Bronchial epithelial cell (primary cell): ENCODE data around the gene SLAMF7. TPM values are rescaled to one million over a fixed set of nuclear protein-coding genes. Genes with fewer than 3 reads are reported as not detected.
A peak's percentile ranks its signal among the peaks of the same experiment; 100 is the strongest.
"Not testable (repeated sequence)": the region's sequence is repeated elsewhere in the genome, so short reads cannot be mapped to it uniquely, and the experiment has no call there.

Experiments used
- DNase-seq: peaks from one replicate; pipeline ENCODE4 v3.0.0-alpha.2; 2010; ENCODE audit warnings: low read depth
- FAIRE-seq: peaks from 2 replicates; lab custom pipeline; 2011; peaks lifted over from hg19 to GRCh38; lab: Jason Lieb, UNC
- H3K27me3 ChIP-seq: 2 replicates; pipeline ENCODE4 v1.5.1; 2011; ENCODE audit warnings: low read length; ENCODE audit not compliant: control insufficient read depth, insufficient read depth
- H3K36me3 ChIP-seq: 2 replicates; pipeline ENCODE4 v1.5.1; 2011; ENCODE audit warnings: low read length; ENCODE audit not compliant: control insufficient read depth, insufficient read depth
- H3K4me3 ChIP-seq: 2 replicates; pipeline ENCODE4 v1.5.1; 2011; ENCODE audit warnings: mild to moderate bottlenecking, low read depth, low read length, control low read depth
- total RNA-seq: library from RNA; depleted of rRNA; stranded (reverse); fragments of >200 nt; gene quantifications from 2 replicates; pipeline ENCODE4 v1.2.1, GENCODE V29; 2014
- TF ChIP-seq, protein P1 (sequence below): IDR thresholded peaks from 2 replicates; pipeline ENCODE4 v1.5.1; 2011; ENCODE audit warnings: mild to moderate bottlenecking, moderate library complexity, low read length, control low read depth, inconsistent platforms; ENCODE audit not compliant: insufficient read depth, severe bottlenecking

Gene SLAMF7, protein sequence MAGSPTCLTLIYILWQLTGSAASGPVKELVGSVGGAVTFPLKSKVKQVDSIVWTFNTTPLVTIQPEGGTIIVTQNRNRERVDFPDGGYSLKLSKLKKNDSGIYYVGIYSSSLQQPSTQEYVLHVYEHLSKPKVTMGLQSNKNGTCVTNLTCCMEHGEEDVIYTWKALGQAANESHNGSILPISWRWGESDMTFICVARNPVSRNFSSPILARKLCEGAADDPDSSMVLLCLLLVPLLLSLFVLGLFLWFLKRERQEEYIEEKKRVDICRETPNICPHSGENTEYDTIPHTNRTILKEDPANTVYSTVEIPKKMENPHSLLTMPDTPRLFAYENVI
- 0.79 and 3.3 TPM in 2 replicates for total RNA-seq

DNA sequence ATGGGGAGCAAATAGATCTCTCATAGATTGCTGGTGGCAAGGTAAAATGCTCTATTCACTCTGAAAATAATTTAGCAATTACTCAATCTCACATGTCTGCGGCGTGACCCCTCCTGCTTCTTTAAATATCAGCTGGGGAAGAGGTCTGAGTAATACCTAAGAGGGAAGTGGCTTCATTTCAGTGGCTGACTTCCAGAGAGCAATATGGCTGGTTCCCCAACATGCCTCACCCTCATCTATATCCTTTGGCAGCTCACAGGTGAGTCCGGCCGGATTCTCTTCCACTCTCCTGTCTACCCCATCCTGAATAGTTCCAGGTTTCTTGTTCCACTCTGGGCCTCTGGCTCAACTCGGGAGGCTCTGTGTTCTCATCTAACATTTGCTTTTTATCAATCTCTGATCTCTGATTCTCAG is at the start of gene SLAMF7:
Gene SLAMF7, plus strand, starts transcription at position 150 of the 414 bp plus-strand sequence. Its CDS starts 55 bp downstream, at position 205.
- TF ChIP-seq, protein P1, sequence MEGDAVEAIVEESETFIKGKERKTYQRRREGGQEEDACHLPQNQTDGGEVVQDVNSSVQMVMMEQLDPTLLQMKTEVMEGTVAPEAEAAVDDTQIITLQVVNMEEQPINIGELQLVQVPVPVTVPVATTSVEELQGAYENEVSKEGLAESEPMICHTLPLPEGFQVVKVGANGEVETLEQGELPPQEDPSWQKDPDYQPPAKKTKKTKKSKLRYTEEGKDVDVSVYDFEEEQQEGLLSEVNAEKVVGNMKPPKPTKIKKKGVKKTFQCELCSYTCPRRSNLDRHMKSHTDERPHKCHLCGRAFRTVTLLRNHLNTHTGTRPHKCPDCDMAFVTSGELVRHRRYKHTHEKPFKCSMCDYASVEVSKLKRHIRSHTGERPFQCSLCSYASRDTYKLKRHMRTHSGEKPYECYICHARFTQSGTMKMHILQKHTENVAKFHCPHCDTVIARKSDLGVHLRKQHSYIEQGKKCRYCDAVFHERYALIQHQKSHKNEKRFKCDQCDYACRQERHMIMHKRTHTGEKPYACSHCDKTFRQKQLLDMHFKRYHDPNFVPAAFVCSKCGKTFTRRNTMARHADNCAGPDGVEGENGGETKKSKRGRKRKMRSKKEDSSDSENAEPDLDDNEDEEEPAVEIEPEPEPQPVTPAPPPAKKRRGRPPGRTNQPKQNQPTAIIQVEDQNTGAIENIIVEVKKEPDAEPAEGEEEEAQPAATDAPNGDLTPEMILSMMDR: no peak
- FAIRE-seq: peak; percentile 87
- Histone ChIP-seq H3K4me3 (no peak within 1 kb of the TSS), H3K36me3 (no peaks in the 10 kb centered on the region), H3K27me3 (no peaks in the 10 kb centered on the region)
- peak; percentile 86 for DNase-seq

DNA sequence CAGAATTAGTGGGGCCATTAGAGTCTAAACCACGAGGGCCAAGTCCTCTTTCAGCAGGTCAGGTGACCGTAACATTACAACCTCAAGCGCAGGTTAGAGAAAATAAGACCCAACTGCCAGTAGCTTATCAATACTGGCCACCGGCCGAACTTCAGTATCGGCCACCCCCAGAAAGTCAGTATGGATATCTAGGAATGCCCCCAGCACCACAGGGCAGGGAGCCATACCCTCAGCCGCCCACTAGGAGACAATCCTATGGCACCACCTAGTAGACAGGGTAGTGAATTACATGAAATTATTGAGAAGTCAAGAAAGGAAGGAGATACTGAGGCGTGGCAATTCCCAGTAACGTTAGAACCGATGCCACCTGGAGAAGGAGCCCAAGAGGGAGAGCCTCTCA is 46.7 kb upstream of the SLAMF7 start:
- not testable (repeated sequence) for H3K4me3 ChIP-seq, H3K36me3 ChIP-seq, FAIRE-seq, H3K27me3 ChIP-seq, DNase-seq

DNA sequence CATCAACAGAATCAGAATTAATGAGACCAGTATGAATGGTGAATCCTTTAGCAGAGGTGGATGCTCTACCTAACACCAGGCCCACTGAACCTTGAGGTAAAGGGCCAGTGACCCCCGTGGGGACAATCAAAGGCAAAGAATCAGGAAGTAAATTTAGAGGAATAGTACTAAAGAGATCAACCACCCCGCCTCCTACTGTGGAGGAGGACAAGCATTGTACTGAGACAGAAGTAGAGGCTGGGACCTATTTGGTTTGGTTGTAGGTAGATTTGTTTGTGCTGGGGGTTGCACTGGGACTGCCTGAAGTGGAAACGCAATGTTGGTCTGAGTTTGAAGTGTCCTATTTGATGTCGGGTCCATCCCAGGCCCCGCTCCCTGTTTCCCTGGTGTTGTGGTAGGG is 36.9 kb upstream of the SLAMF7 start:
- Histone ChIP-seq H3K36me3 (no peaks in the 10 kb centered on the region), H3K27me3 (no peaks in the 10 kb centered on the region), H3K4me3 (no peak overlapping the region)
- DNase-seq: no peak
- FAIRE-seq: no peak
- TF ChIP-seq, protein P1: no peak

DNA sequence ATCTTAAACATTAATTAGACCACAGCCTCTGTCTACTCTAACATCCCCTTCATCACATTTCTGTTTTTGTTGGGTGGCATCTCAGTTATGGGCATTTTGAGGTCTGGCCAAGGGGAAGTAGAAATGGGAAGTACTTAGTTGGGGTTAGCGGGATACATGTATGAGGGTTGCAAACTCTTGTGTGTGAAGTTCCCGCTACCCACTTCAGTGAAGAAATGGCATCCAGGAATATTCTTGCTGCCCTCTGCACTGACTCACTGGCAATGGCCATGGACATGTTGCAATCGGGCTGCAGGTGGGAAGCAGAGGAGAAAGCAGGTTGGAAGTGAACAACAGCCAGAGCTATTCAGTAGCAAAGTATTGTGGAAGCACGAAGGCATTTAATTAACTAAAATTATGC is 34.8 kb upstream of the SLAMF7 start:
- H3K36me3 ChIP-seq: no peaks in the 10 kb centered on the region
- no peak overlapping the region for H3K4me3 ChIP-seq
- DNase-seq: peak; percentile 25
- H3K27me3 ChIP-seq: peaks cover 2% of the 10 kb centered on the region
- no peak for FAIRE-seq
- TF ChIP-seq, protein P1: no peak

DNA sequence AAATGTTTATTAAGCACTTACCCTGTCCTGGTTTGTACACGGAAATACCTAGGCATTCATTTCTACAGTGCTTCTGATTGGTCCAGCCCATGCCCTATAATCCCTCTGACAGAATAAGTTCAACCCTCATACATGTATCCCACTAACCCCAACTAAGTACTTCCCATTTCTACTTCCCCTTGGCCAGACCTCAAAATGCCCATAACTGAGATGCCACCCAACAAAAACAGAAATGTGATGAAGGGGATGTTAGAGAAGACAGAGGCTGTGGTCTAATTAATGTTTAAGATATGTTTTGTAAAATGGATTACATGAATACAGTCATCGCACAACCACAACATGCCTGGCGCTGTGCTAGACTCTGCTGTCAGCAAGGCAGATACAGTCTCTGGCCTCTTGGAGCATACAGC is 33.8 kb upstream of the SLAMF7 start:
- DNase-seq, H3K4me3 ChIP-seq, H3K36me3 ChIP-seq, H3K27me3 ChIP-seq: not testable (repeated sequence)
- peak; percentile 75 for FAIRE-seq

DNA sequence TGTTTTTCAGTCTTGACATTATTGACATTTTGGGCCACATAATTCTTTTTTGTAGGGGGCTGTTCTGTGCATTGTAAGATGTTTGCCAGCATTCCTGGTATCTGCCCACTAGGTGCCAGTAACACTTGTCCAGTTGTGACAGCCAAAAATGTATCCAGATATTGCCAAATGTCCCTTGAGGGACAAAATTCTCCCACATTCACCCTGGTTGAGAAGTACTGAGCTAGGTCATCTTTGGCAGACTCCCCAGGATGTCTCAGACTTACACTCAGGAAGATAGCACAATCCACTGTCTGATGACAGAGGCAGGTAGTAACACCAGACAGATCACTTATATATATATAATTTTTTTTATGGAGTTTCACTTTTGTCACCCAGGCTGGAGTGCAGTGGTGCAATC is 33.3 kb upstream of the SLAMF7 start:
- Histone ChIP-seq H3K36me3 (no peaks in the 10 kb centered on the region), H3K4me3 (no peak overlapping the region), H3K27me3 (peaks cover 2% of the 10 kb centered on the region)
- DNase-seq (no peak), FAIRE-seq (no peak)
- TF ChIP-seq, protein P1: no peak
